Measurements from ENCODE around the gene PDZRN3.

DNA sequence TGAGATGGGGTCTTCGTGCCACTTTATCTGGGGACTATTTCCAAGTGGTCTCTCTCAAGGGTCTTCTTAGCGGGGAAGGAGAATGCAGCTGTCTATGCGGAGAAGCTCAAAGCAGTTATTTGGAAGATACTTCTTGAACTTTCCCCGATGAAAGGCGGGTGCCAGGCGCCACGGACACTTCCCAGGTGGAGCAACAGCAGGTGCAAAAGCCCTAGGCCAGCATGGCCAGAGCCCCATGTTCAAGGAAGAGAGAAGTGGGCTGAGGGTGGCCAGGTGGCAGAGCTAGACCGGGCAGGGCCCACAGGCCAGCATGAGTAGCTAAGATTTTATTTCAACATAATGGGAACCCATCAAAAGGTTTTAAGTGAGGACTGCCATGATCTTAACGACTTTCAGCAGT, 232.8 kb downstream of the PDZRN3 start:
- TF ChIP-seq, protein P1, sequence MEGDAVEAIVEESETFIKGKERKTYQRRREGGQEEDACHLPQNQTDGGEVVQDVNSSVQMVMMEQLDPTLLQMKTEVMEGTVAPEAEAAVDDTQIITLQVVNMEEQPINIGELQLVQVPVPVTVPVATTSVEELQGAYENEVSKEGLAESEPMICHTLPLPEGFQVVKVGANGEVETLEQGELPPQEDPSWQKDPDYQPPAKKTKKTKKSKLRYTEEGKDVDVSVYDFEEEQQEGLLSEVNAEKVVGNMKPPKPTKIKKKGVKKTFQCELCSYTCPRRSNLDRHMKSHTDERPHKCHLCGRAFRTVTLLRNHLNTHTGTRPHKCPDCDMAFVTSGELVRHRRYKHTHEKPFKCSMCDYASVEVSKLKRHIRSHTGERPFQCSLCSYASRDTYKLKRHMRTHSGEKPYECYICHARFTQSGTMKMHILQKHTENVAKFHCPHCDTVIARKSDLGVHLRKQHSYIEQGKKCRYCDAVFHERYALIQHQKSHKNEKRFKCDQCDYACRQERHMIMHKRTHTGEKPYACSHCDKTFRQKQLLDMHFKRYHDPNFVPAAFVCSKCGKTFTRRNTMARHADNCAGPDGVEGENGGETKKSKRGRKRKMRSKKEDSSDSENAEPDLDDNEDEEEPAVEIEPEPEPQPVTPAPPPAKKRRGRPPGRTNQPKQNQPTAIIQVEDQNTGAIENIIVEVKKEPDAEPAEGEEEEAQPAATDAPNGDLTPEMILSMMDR (IDR thresholded peaks at IDR 0.05), result no peak
- TF ChIP-seq TCF7L2 (IDR thresholded peaks at IDR 0.05; ENCODE audit: low read depth, low read length) (no peak), POLR2AphosphoS5 (IDR thresholded peaks at IDR 0.05; ENCODE audit: low read depth, low read length) (no peak), SIN3A (IDR thresholded peaks at IDR 0.05; ENCODE audit: borderline replicate concordance, insufficient read depth, low read depth, low read length) (no peak)
